Psoas muscle (tissue), 8 donors: ENCODE data around the gene ZNF835. TPM values are rescaled to one million over a fixed set of nuclear protein-coding genes. Genes with fewer than 3 reads are reported as not detected.

Experiments
- ATAC-seq, 4 donors: fragments of 200-7000 bp; cut with Tn5 transposase; one replicate each; pipeline ENCODE4 v1.9.1; 2020; ENCODE audit warnings: moderate library complexity in 3 of 4, mild to moderate bottlenecking in 2 of 4
- DNase-seq, 2 donors: peaks; one replicate each; pipeline ENCODE4 v3.0.0-alpha.2; 2020
- H3K27ac ChIP-seq: fragments of 200-600 bp; one replicate; pipeline ENCODE4 v1.8.0; 2022
- H3K27me3 ChIP-seq, 3 donors: fragments of 200-600 bp in 1 of 3; one replicate each; pipeline versions ENCODE4 v1.6.1 to v1.8.0; 2013 to 2022; ENCODE audit warnings: low read length in 2 of 3, mild to moderate bottlenecking in 2 of 3, moderate library complexity in 1 of 3; ENCODE audit not compliant: insufficient read depth in 3 of 3
- H3K36me3 ChIP-seq, 2 donors: fragments of 200-600 bp in 1 of 2; one replicate each; pipeline versions ENCODE4 v1.6.1 to v1.8.0; 2013 to 2022; ENCODE audit warnings: low read depth in 1 of 2, mild to moderate bottlenecking in 1 of 2, moderate library complexity in 1 of 2; ENCODE audit not compliant: insufficient read depth in 1 of 2
- H3K4me1 ChIP-seq: fragments of 200-600 bp; one replicate; pipeline ENCODE4 v1.8.0; 2022
- H3K4me3 ChIP-seq: fragments of 200-600 bp; one replicate; pipeline ENCODE4 v1.8.0; 2022; ENCODE audit warnings: mild to moderate bottlenecking
- H3K9me3 ChIP-seq: fragments of 200-600 bp; one replicate; pipeline ENCODE4 v1.8.0; 2022
- WGBS, 3 donors: extraction: QIAGEN DNeasy Blood & Tissue Kit; methylation state at CpG; one replicate each; pipeline versions ENCODE4 v1.1.6 to v1.1.7; 2013; 5-methylcytosine and 5-hydroxymethylcytosine counted together
- intact Hi-C, 2 donors: fragments of 100-400 bp; cut with DNase I; formaldehyde crosslinking; loops; one replicate each; pipeline versions ENCODE4 v1.11.0 to v1.14.2; 2022
- polyA plus RNA-seq, 3 donors: library from polyadenylated mRNA; stranded (reverse); fragments of 200-250 nt; gene quantifications; one replicate each; pipeline ENCODE4 v1.2.3, GENCODE V29; 2013
- total RNA-seq, 4 donors: library from RNA; stranded (reverse); fragmentation: NEBNext Ultra II Directional in 2 of 4; extraction: Animal tissue kit (Norgen Biotek cat#: 25700) in 2 of 4; gene quantifications; one replicate each; pipeline versions ENCODE4 v1.2.1 to v1.2.4, GENCODE V29; 2021 to 2023
- TF ChIP-seq, protein P1 (sequence below): fragments of 200-600 bp; IDR thresholded peaks from one replicate; pipeline ENCODE4 v1.8.0; 2022; ENCODE audit warnings: antibody characterized with exemption
- donor health status: healthy with polysubstance abuse.
- donor health status: DM: no; HTN: no; CAD: no; lungs with moderate emphysema.
- donor health status: Bipolar disorder and iron deficiency.
- donor health status: healthy.
- donor health status: DM: yes; HTN: yes; CAD: no.
- donor health status: DM: no; HTN: no; CAD: no.
- donor health status: DM: no; HTN: no; CAD: no.
- donor health status: DM: yes; HTN: yes; CAD: no.

Gene ZNF835
- total and polyA plus RNA-seq, 7 donors: 0.74 to 5.4 (median 1.1) TPM

DNA sequence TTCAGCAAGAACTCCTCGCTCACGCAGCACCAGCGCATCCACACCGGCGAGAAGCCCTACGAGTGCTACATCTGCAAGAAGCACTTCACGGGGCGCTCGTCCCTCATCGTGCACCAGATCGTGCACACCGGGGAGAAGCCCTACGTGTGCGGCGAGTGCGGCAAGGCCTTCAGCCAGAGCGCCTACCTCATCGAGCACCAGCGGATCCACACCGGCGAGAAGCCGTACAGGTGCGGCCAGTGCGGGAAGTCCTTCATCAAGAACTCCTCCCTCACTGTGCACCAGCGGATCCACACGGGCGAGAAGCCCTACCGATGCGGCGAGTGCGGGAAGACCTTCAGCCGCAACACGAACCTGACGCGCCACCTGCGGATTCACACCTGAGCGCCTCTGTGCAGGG is 49.2 kb downstream of the ZNF835 start:
- Histone ChIP-seq H3K27ac (no peak overlapping the region), H3K4me3 (no peak overlapping the region), H3K4me1 (no peaks in the 10 kb centered on the region), H3K9me3 (peaks cover 42% of the 10 kb centered on the region), H3K27me3 (no peaks in the 10 kb centered on the region), H3K36me3 (peaks cover 4 to 36% of the 10 kb centered on the region in 2 donors)
- ATAC-seq (no peak), DNase-seq (no peak)
- 92 to 96% (median 94%) methylated on average over 37 of the region's 37 CpGs for WGBS, 3 donors
- TF ChIP-seq, protein P1, sequence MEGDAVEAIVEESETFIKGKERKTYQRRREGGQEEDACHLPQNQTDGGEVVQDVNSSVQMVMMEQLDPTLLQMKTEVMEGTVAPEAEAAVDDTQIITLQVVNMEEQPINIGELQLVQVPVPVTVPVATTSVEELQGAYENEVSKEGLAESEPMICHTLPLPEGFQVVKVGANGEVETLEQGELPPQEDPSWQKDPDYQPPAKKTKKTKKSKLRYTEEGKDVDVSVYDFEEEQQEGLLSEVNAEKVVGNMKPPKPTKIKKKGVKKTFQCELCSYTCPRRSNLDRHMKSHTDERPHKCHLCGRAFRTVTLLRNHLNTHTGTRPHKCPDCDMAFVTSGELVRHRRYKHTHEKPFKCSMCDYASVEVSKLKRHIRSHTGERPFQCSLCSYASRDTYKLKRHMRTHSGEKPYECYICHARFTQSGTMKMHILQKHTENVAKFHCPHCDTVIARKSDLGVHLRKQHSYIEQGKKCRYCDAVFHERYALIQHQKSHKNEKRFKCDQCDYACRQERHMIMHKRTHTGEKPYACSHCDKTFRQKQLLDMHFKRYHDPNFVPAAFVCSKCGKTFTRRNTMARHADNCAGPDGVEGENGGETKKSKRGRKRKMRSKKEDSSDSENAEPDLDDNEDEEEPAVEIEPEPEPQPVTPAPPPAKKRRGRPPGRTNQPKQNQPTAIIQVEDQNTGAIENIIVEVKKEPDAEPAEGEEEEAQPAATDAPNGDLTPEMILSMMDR: no peak
- intact Hi-C loops: no loop called here

DNA sequence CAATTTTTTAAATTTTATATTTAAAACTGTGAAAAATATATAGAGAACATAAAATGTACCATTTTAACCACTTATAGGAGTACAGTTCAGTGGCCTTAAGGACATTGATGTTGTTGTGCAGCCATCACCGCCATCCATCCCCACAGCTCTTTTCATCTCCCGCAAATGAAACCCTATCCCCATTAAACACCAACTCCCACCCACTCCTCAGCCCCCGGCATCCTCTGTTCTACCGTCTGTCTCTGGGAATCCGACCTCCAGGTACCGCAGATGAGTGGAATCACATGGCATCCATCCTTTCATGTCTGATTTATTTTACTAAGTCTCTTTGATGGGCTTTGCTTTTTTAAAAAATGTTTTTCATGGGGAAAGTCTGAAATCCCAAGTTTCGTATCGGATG is 52.4 kb downstream of the ZNF835 start:
- TF ChIP-seq, protein P1: no peak
- H3K36me3 ChIP-seq: peaks cover 0 to 28% of the 10 kb centered on the region in 2 donors
- no peak for ATAC-seq

DNA sequence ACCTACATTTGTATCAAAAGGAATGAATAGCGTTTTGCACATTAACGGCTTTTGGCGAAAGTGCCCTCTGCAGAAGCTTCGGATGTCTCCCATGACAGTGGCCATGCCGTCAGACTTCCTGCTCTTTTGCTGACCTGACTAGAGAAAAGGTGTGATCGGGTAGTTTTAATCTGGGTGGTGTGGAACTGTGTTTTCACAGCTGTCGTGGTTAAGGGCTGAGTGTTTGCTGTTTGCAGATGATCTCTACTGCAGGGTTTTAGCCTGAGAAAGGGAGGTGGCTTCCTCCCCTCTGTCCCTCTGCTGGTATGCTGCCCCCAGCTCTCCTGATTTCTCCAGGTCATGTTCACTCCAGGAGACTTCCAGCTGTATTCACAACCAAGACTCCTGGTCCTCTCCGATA is 54.0 kb downstream of the ZNF835 start:
- Histone ChIP-seq H3K36me3 (peaks cover 0 to 15% of the 10 kb centered on the region in 2 donors), H3K27me3 (no peaks in the 10 kb centered on the region), H3K4me1 (no peaks in the 10 kb centered on the region), H3K4me3 (no peak overlapping the region), H3K27ac (no peak overlapping the region), H3K9me3 (peaks cover 64% of the 10 kb centered on the region)
- intact Hi-C loops: no loop called here
- ATAC-seq (no peak), DNase-seq (no peak)
- TF ChIP-seq, protein P1: no peak
- WGBS, 3 donors: 90 to 93% (median 92%) methylated on average over 8 of the region's 8 CpGs

More for the DNA sequence above, 52.4 kb downstream of the ZNF835 start:
- no peak for DNase-seq
- WGBS, 3 donors: 52 to 66% (median 62%) methylated on average over 8 of the region's 8 CpGs
- H3K9me3 ChIP-seq: peaks cover 57% of the 10 kb centered on the region
- no peaks in the 10 kb centered on the region for H3K27me3 ChIP-seq
- intact Hi-C loops: no loop called here
- H3K27ac ChIP-seq: no peak overlapping the region
- H3K4me1 ChIP-seq: no peaks in the 10 kb centered on the region
- H3K4me3 ChIP-seq: no peak overlapping the region

DNA sequence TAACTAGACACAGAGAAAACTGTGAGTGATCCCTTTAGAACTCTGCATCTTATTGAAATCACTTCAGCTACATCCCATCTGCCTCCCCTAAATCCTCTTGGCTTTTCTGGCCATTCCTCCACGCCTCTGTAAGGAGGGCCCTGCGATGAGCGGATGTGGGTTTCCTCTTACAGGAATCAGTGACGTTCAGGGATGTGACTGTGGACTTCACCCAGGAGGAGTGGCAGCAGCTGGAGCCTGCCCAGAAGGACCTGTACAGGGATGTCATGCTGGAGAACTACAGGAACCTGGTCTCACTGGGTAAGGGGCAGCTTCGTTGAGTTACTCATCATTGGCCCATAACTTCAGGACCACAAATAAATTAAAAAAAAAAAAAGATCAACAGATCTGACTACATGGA is 57.9 kb downstream of the ZNF835 start:
- no peaks in the 10 kb centered on the region for H3K27me3 ChIP-seq
- ATAC-seq (no peak), DNase-seq (no peak)
- no peak overlapping the region for H3K4me3 ChIP-seq
- H3K36me3 ChIP-seq: no peaks in the 10 kb centered on the region
- intact Hi-C loops: no loop called here
- no peak overlapping the region for H3K27ac ChIP-seq
- H3K4me1 ChIP-seq: no peaks in the 10 kb centered on the region
- H3K9me3 ChIP-seq: peaks cover 64% of the 10 kb centered on the region
- 67 to 82% (median 78%) methylated on average over 5 of the region's 5 CpGs for WGBS, 3 donors
- TF ChIP-seq, protein P1: no peak

DNA sequence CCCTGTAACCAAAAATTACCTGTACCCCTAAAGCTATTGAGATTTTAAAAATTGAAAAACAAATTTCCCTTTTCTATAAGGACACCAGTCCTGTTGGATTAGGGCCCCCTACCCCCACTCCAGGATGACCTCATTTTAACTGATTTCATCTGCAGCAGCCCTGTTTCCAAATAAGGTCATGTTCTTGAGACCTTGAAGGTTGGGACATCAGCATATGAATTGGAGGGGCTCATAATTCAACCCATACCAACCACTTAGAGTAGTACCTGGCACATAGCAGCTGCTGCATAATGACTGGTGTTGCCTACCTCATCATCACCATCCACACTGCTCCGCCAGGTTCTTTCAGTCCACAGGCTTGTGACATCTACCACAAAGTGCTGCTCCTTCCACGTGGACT is 58.8 kb downstream of the ZNF835 start:
- intact Hi-C loops: no loop called here
- DNase-seq (no peak), ATAC-seq (no peak)
- H3K4me1 ChIP-seq: no peaks in the 10 kb centered on the region
- no peak overlapping the region for H3K4me3 ChIP-seq
- no peaks in the 10 kb centered on the region for H3K36me3 ChIP-seq
- no peak overlapping the region for H3K27ac ChIP-seq
- no peaks in the 10 kb centered on the region for H3K27me3 ChIP-seq
- 81 to 94% (median 87%) methylated on average over 2 of the region's 2 CpGs for WGBS, 3 donors
- TF ChIP-seq, protein P1: no peak
- H3K9me3 ChIP-seq: peaks cover 64% of the 10 kb centered on the region
